Subcutaneous adipose tissue (tissue), 4 donors: ENCODE results near the gene NISCH. TPM values are rescaled to one million over a fixed set of nuclear protein-coding genes. Genes with fewer than 3 reads are reported as not detected.

Experiments used
- total RNA-seq, 4 donors: library from RNA; depleted of rRNA; stranded (reverse); fragments of >200 nt; gene quantifications; one replicate each; pipeline ENCODE4 v1.1.0, GENCODE V29; 2016
- TF ChIP-seq, protein P1 (sequence below): fragments of 450-650 bp; IDR thresholded peaks from one replicate; pipeline ENCODE4 v1.5.1; 2016; ENCODE audit warnings: low read depth, mild to moderate bottlenecking, control low read depth, antibody characterized with exemption, moderate library complexity

NISCH gene
- total RNA-seq, 4 donors from 2014 or later: 52.7 to 105 (median 71.5) TPM

DNA sequence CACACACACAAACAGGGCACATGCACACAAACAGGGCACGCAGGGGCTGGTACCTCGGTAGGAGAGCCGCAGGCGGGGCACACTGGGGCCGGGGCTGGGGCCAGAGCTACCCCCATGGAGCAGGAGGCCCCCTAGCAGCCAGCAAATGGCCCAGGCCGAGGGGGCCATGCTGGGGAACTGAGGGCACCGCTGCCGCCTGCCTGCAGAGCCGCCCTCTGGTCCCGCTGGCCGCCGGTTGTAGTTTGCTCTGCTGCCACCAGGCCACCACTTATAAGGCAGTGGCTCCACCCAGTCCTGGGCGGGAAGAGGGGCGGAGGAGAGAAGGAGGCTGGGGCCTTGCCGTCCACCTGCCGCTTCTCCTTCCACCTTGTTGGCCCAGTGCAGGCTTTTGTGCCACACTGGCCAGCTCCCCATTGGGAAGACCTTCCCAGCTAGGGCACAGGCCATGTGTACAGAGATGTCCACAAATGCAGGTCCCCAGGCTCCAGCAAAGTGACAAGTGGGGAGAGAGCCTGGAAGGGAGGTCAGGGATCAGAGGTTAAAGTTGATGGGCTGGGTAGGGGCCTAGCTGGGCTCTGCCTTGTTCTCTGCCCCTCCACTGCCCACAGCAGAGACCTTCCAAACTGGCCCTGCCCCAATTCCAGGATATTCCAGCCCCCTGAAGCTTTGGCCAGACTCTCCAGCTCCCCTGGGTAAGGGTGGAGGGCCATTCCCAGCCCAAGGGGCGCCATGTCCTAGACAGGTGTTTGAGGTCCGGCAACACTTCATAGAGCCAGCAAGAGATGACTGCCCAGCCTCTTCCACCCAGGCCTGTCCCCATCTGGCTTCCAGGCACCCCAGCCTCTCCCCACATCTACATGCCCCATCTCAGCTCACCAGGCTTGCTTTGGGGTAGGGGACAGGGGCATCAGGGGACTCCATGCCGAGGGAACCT lies 10.3 kb upstream of the NISCH start, which contains the start of gene SEMA3G:
Gene SEMA3G, minus strand, starts transcription at position 244 of the 934 bp plus-strand sequence. Its CDS starts 76 bp downstream, at position 168.
- TF ChIP-seq, protein P1, sequence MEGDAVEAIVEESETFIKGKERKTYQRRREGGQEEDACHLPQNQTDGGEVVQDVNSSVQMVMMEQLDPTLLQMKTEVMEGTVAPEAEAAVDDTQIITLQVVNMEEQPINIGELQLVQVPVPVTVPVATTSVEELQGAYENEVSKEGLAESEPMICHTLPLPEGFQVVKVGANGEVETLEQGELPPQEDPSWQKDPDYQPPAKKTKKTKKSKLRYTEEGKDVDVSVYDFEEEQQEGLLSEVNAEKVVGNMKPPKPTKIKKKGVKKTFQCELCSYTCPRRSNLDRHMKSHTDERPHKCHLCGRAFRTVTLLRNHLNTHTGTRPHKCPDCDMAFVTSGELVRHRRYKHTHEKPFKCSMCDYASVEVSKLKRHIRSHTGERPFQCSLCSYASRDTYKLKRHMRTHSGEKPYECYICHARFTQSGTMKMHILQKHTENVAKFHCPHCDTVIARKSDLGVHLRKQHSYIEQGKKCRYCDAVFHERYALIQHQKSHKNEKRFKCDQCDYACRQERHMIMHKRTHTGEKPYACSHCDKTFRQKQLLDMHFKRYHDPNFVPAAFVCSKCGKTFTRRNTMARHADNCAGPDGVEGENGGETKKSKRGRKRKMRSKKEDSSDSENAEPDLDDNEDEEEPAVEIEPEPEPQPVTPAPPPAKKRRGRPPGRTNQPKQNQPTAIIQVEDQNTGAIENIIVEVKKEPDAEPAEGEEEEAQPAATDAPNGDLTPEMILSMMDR: no peak

DNA sequence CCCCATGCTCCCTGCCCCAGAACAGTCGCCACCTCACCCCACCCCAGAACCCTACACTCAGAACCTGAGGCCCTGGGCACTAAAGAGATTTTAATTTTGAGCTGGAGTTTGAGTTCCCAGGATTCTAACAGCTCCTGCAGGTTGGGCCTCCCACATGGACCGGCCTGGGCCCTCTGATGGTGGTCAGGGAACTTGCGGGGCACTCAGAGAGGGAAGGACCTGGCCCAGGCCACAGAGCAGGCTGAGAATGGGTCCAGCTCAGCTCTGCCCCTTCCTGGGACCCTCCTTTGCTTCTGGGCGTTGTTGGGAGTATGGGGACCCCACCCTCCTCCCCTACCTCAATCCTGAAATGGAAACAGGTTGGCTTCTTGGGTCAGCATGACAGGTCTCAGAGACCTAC lies 9.4 kb upstream of the NISCH start:
- TF ChIP-seq, protein P1: no peak

DNA sequence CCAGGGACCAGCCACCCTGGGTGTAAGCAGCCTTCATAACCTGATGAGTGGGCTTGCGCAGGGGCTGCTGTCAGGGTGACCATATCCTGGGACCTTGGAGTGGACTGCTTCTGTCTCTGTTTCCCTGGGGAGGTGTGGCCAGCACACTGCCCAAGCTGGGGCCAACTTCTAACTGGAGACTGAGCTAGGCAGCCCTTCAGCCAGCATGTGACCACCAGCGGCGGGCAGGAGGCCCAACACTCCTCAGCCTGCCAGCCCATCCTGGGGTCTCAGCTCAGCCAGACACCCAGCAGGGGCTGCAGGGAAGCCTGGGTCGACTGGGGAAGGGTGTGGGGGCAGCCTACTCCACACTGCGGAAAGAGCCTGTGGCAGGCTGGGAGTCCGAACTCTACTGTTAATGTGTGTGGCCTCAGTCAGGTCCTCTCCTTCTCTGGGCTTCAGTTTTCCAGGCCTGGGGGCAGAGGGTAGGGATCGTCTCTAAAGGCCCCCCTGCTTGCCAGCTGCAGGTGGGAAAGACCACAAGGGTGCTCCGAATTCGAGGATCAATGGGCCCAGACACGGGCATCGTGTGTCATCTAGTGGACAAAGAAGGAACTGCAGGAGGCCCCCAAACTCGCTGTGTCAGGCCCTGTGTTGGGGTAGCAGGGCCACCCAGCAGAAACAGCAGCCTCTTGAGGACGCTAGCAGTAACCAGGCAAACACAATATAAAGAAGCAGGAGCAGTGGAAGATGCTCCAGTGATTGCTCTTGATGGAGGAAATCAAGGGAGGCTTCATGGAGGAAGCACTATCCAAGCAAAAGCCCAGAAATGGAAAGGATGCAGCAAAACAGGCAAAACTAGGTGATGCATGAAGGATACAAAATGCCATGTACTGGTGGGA lies 8.5 kb upstream of the NISCH start:
- TF ChIP-seq, protein P1: no peak

DNA sequence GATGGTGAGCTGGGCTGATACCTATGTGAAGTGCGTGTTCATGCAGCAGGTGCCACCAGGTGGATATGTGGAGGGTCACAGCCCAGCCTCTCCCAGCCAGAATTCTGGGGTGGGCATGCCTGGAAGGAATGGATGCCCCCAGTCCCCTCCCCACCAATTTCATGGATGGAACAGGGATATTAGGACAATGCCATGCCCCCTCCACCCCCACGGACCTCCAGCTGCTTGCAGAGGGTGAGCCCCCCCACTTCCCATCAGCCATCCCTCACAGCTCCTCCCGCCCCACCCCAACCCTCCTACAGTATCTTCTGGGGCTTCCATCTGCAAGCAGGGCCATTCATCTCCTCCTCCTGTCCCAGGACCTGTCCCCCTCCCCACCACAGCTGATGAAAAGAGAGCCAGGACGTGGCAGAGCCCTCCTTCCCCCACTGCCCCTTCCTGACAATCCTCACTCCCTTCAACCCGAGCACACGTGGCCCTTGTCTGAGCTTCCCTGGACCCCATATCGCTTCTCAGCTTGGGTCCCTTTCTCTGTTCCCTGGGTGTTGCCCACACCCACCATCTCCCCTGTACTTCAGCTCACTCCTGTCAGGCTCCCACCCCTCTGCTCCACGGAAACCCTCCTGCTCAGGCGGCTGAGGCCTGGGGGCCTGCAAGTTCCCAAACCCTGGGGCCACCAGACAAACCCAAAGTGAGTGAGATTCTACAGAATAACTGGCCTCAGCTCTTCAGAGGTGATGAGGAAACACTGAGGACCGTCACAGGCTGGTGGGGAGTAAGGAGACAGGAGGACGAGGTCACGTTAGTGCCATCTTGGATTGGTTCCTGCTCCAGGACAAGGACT lies 7.7 kb upstream of the NISCH start:
- TF ChIP-seq, protein P1: no peak

DNA sequence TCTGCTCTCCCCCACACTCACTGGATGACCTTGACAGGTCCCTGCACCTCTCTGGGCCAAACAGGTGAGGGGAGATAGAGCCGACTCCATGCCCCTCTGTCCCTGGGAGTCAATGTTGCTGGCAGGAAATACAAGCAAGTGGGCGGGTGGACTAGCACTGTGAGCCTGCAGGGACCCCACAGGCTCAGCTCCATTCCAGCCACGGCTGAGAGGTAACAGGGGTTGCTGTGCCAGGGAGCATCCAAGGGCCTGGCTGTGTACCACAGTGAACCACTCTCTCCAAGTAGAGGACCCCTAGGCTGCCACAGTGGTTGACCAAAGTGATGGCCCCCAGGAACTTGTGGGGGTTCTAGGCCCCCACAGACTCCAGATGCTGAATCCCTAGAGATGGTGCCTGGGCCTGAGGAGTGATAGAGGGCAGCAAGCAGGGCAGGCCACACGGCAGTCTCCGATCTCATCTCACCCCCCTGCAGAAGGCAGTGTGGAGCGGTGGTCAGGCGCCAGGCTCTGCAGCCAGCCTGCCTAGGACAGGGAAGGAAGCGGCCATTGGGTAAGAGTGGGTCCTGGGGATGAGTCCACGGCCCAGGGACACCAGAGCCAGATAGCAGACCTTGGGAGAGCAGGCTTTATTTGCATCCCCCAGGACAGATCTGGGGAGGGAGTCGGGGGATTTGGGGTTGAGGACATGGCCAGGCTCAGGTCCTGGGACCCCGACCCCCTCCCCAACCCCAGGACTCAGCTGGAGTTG lies 4.7 kb upstream of the NISCH start:
- TF ChIP-seq, protein P1: no peak

DNA sequence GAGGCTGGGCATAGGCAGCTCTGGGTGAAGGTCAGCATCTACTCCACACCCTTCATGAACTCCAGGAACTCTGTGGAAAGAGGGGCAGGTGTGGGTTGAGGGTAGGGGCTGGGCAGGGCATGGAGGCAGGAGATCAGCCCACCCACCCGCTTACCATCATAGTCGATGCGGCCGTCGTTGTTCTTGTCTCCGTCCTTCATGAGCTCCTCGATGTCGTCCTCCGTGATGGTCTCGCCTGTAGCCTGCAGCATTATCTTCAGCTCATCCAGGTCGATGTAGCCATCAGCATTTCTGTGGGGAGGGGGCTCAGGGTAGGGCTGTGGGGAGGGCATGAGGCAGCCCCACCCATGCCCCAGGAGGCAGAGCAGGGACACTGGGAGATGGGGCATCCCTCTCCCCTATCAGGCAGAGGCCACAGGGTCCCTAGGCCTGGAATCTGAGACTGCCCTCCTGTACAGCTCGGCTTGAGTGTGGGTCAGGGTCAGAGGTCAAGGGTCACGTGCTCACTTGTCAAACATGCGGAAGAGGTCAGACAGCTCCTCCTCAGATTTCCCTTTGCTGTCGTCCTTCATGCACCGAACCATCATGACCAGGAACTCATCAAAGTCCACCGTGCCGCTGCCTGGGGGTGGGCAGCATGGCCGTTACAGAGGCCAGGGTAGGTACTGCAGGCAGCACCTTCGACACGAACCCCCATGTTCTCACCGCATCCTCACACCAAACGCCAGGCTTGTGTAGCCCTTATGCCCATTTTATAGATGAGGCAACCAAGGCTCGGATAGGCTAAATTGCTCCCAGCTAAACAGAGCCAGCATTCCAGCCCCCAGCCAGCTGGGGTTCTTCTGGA lies 3.9 kb upstream of the NISCH start:
- TF ChIP-seq, protein P1: no peak
